Mesothelial cell of epicardium (in vitro differentiated cells): Measurements from ENCODE around the gene RAD51B. TPM values are rescaled to one million over a fixed set of nuclear protein-coding genes. Genes with fewer than 3 reads are reported as not detected.

Source experiments
- DNase-seq, 2 experiments: peaks; one replicate each; pipeline ENCODE4 v3.0.0; 2021; ENCODE audit warnings: low spot score in 2 of 2; ENCODE audit not compliant: unreplicated experiment in 2 of 2
- H3K27ac Mint-ChIP-seq: 2 replicates; pipeline ENCODE4 v1.8.0; 2021; ENCODE audit warnings: mixed read lengths
- H3K27me3 Mint-ChIP-seq: 2 replicates; pipeline ENCODE4 v1.8.0; 2021; ENCODE audit warnings: low read depth, mixed read lengths
- H3K36me3 Mint-ChIP-seq: 2 replicates; pipeline ENCODE4 v1.8.0; 2021; ENCODE audit warnings: mixed read lengths
- H3K4me1 Mint-ChIP-seq: 2 replicates; pipeline ENCODE4 v1.8.0; 2021; ENCODE audit warnings: mixed read lengths
- H3K4me3 Mint-ChIP-seq: 2 replicates; pipeline ENCODE4 v1.8.0; 2021; ENCODE audit warnings: mild to moderate bottlenecking, moderate library complexity, mixed read lengths
- H3K9me3 Mint-ChIP-seq: 2 replicates; pipeline ENCODE4 v1.8.0; 2021; ENCODE audit warnings: mixed read lengths
- CTCF ChIP-seq: fragments of 200-600 bp; sonication (generic); IDR thresholded peaks from one replicate; pipeline ENCODE4 v1.5.0; 2021; ENCODE audit warnings: antibody characterized with exemption; ENCODE audit not compliant: unreplicated experiment
- total RNA-seq: library from RNA; stranded (reverse); gene quantifications from 3 replicates; pipeline ENCODE4 v1.2.1, GENCODE V29; 2021

Gene RAD51B
- total RNA-seq, 1 donor from 2014 or later, result 34.7 TPM

GRCh38 chr14:68738559-68738958 lies 919.0 kb downstream of the RAD51B start:
- no peak for DNase-seq
- Mint-ChIP-seq H3K27me3 (no peaks in the 10 kb centered on the region), H3K36me3 (no peaks in the 10 kb centered on the region), H3K4me1 (peaks cover 30% of the 10 kb centered on the region), H3K4me3 (no peak overlapping the region), H3K9me3 (peaks cover 5% of the 10 kb centered on the region), H3K27ac (no peak overlapping the region)
- no peak for TF ChIP-seq CTCF

DNA sequence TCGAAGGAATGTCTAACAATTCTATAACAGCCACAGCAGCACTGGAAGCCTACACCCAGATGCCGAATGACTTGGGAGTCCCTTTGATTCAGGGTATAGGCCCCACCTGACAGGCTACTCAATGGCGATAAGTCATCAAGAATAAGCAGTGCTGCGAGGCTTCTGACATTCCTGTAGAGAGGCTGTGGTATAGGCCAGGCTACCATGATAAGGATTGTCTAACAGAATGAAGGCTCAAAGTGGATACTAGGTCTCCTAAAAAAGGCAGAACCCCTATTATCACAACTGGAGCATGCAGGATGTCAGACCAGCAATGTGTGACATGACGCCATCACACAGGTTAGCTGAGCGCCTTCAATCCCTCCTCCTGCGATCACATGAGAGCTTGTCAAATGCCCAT lies 920.1 kb downstream of the RAD51B start:
- Mint-ChIP-seq H3K4me3 (no peak overlapping the region), H3K27ac (no peak overlapping the region), H3K27me3 (no peaks in the 10 kb centered on the region), H3K36me3 (no peaks in the 10 kb centered on the region), H3K4me1 (peaks cover 25% of the 10 kb centered on the region), H3K9me3 (peaks cover 5% of the 10 kb centered on the region)
- DNase-seq, result no peak
- no peak for TF ChIP-seq CTCF

- H3K36me3 Mint-ChIP-seq, result no peaks in the 10 kb centered on the region
- H3K9me3 Mint-ChIP-seq, result peaks cover 5% of the 10 kb centered on the region
Measured at GRCh38 chr14:68740788-68741476, 921.4 kb downstream of the RAD51B start.

DNA sequence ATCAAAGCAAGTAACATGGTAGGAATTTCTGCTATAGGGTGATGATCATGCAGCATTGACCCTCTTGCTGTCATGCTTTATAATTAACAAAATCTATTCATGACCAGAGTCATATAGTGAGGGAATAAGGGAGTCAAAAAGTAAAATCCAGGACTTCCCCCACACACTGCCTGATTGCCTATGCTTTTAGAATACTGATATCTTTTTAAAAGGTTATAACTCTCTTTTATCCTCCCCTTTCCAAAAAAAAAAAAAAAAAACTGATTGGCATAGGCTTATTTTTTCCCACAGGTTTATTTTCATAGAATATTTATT lies 921.9 kb downstream of the RAD51B start:
- H3K27me3 Mint-ChIP-seq, result no peaks in the 10 kb centered on the region
- TF ChIP-seq CTCF, result no peak
- no peaks in the 10 kb centered on the region for H3K36me3 Mint-ChIP-seq
- no peak overlapping the region for H3K4me3 Mint-ChIP-seq
- DNase-seq, result no peak
- H3K4me1 Mint-ChIP-seq, result peaks cover 23% of the 10 kb centered on the region
- H3K27ac Mint-ChIP-seq, result no peak overlapping the region
- H3K9me3 Mint-ChIP-seq, result peaks cover 5% of the 10 kb centered on the region

More at GRCh38 chr14:68740788-68741476, 921.4 kb downstream of the RAD51B start:
- Mint-ChIP-seq H3K27me3 (no peaks in the 10 kb centered on the region), H3K4me3 (no peak overlapping the region), H3K4me1 (peaks cover 28% of the 10 kb centered on the region), H3K27ac (no peak overlapping the region)
- DNase-seq, result no peak
- TF ChIP-seq CTCF, result no peak

DNA sequence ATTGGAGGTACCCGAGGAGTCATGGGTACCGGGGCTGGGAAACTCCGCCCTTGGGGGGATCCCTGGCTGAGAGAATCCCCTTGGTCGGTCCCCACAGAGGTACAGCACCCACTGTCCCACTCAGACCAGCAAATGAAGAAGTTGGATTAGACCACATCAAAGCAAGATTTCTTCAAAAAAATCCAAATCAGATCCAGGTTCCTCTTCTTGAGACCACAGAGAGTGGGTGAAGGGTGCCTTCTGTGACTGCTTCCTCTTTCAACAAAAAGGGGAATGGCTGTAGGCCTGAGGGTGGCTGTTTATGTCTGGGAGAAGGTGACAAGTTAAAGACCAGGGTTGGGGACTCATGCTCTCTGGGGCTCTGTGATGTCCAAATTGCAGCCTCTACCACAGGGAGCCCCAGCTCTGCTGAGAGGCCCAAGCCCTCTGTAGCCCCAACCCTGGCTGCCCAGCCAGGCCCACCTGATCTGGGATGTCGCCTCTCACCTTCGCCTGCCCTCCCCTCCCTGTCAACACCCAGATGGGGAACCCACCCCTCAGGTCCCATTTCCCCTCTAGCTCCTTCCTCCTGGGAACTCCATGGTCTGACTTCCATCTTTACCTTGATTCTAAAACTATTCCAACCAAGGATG lies 922.4 kb downstream of the RAD51B start:
- Mint-ChIP-seq H3K36me3 (no peaks in the 10 kb centered on the region), H3K4me3 (no peak overlapping the region), H3K4me1 (peaks cover 19% of the 10 kb centered on the region), H3K27ac (no peak overlapping the region), H3K9me3 (peaks cover 5% of the 10 kb centered on the region), H3K27me3 (no peaks in the 10 kb centered on the region)
- no peak for DNase-seq
- no peak for TF ChIP-seq CTCF
